PC-3 (cell line): ENCODE measurements around the gene AKR1C1. TPM values are rescaled to one million over a fixed set of nuclear protein-coding genes. Genes with fewer than 3 reads are reported as not detected.

ENCODE experiments used
- ATAC-seq: fragments of 200-7000 bp; cut with Tn5 transposase; 2 replicates; pipeline ENCODE4 v1.9.1; 2020; ENCODE audit warnings: mild to moderate bottlenecking, moderate library complexity
- BruUV-seq: library from RNA; stranded (reverse); fragments of 400-500 nt; replicated peaks from 2 replicates; lab custom pipeline; 2021; lab: Mats Ljungman, UMichigan
- CTCF ChIA-PET: fragments of 300-600 bp; sonication (Branson Sonifier 250); formaldehyde crosslinking; loops from one replicate; lab custom pipeline; 2022; ENCODE audit warnings: antibody characterized with exemption; lab: Charles Lee
- POLR2A ChIA-PET: fragments of 300-600 bp; sonication (Branson Sonifier 250); formaldehyde crosslinking; loops from one replicate; lab custom pipeline; 2022; ENCODE audit warnings: antibody characterized with exemption; ENCODE audit not compliant: unreplicated experiment; lab: Charles Lee
- DNase-seq: peaks from one replicate; pipeline ENCODE4 v3.0.0-alpha.2; 2015
- H2AFZ ChIP-seq: fragments of 300-600 bp; sonication (generic); 2 replicates; pipeline ENCODE4 v1.6.0; 2016; ENCODE audit warnings: antibody characterized with exemption, low read length
- H3F3A ChIP-seq: fragments of 300-600 bp; sonication (generic); one replicate; pipeline ENCODE4 v1.6.0; 2017; ENCODE audit warnings: antibody characterized with exemption, low read length, control low read depth, mild to moderate bottlenecking; ENCODE audit not compliant: unreplicated experiment
- H3K27ac ChIP-seq: fragments of 300-600 bp; sonication (generic); 2 replicates; pipeline ENCODE4 v1.5.1; 2016; ENCODE audit warnings: mild to moderate bottlenecking, low read length
- H3K27me3 ChIP-seq: fragments of 300-600 bp; sonication (generic); 2 replicates; pipeline ENCODE4 v1.6.1; 2016; ENCODE audit warnings: low read length, mixed read lengths
- H3K36me3 ChIP-seq: fragments of 300-600 bp; sonication (generic); 2 replicates; pipeline ENCODE4 v1.6.1; 2016; ENCODE audit warnings: low read depth, mixed run types, low read length, mixed read lengths
- H3K4me1 ChIP-seq: fragments of 300-600 bp; sonication (generic); 2 replicates; pipeline ENCODE4 v1.5.1; 2016; ENCODE audit warnings: low read length; ENCODE audit not compliant: insufficient read depth
- H3K4me2 ChIP-seq: fragments of 300-600 bp; sonication (generic); 2 replicates; pipeline ENCODE4 v1.6.0; 2016; ENCODE audit warnings: low read length
- H3K4me3 ChIP-seq: fragments of 300-600 bp; sonication (generic); 2 replicates; pipeline ENCODE4 v1.5.1; 2016; ENCODE audit warnings: mild to moderate bottlenecking, low read length, mixed read lengths
- H3K79me2 ChIP-seq: fragments of 300-600 bp; sonication (generic); 2 replicates; pipeline ENCODE4 v1.6.1; 2017; ENCODE audit warnings: low read length, mixed read lengths
- H3K9ac ChIP-seq: fragments of 300-600 bp; sonication (generic); 2 replicates; pipeline ENCODE4 v1.6.0; 2016; ENCODE audit warnings: mild to moderate bottlenecking, low read length
- H3K9me2 ChIP-seq: fragments of 300-600 bp; sonication (generic); replicated peaks from 2 replicates; pipeline ENCODE4 v1.6.1; 2016; ENCODE audit warnings: mixed run types, low read length, mixed read lengths
- H3K9me3 ChIP-seq: fragments of 300-600 bp; sonication (generic); 2 replicates; pipeline ENCODE4 v1.6.1; 2016; ENCODE audit warnings: low read length, mixed read lengths
- H4K20me1 ChIP-seq: fragments of 300-600 bp; sonication (generic); 2 replicates; pipeline ENCODE4 v1.6.1; 2016; ENCODE audit warnings: low read length, mixed read lengths
- CTCF ChIP-seq: fragments of 300-600 bp; sonication (generic); conservative IDR thresholded peaks from 2 replicates; pipeline ENCODE4 v1.5.1; 2017; ENCODE audit warnings: antibody characterized with exemption, low read depth, mild to moderate bottlenecking, low read length
- EZH2 ChIP-seq: fragments of 300-600 bp; sonication (generic); IDR thresholded peaks from one replicate; pipeline ENCODE4 v1.6.1; 2017; ENCODE audit warnings: antibody characterized with exemption, mild to moderate bottlenecking, low read length; ENCODE audit not compliant: unreplicated experiment
- EZH2phosphoT487 ChIP-seq: fragments of 300-600 bp; sonication (generic); IDR thresholded peaks from 2 replicates; pipeline ENCODE4 v1.6.1; 2018; ENCODE audit warnings: mild to moderate bottlenecking, antibody characterized with exemption, low read length, borderline replicate concordance
- intact Hi-C: fragments of 100-400 bp; cut with micrococcal nuclease; formaldehyde crosslinking; loops from 2 replicates; pipeline ENCODE4 v1.9.0; 2023
- total RNA-seq: library from RNA; depleted of rRNA; stranded (reverse); fragments of >200 nt; gene quantifications from 2 replicates; pipeline ENCODE4 v1.2.3, GENCODE V29; 2014

Gene AKR1C1
- total RNA-seq, 1 experiment from 2014 or later = 3.2 TPM

- H3K9ac ChIP-seq = no peak overlapping the region
- TF ChIP-seq EZH2 = no peak
- TF ChIP-seq EZH2phosphoT487 = no peak
- TF ChIP-seq CTCF = no peak
- no peak overlapping the region for H2AFZ ChIP-seq
- intact Hi-C loops = no loop called here
- H3K79me2 ChIP-seq = no peaks in the 10 kb centered on the region
- H3K4me3 ChIP-seq = no peak overlapping the region
- H3K9me2 ChIP-seq = no peaks in the 10 kb centered on the region
- CTCF ChIA-PET = no interaction called here
- no peaks in the 10 kb centered on the region for H3F3A ChIP-seq
- DNase-seq (no peak), ATAC-seq (no peak)
- H3K27me3 ChIP-seq = no peaks in the 10 kb centered on the region
- no peaks in the 10 kb centered on the region for H4K20me1 ChIP-seq
- POLR2A ChIA-PET = no interaction called here
- no peak overlapping the region for H3K4me2 ChIP-seq
- no peaks in the 10 kb centered on the region for H3K9me3 ChIP-seq
- H3K4me1 ChIP-seq = no peaks in the 10 kb centered on the region
- no TSS peak for BruUV-seq
- H3K27ac ChIP-seq = no peak overlapping the region
- no peaks in the 10 kb centered on the region for H3K36me3 ChIP-seq
Measured at GRCh38 chr10:4931587-4931986, 31.6 kb upstream of the AKR1C1 start.

- DNase-seq (no peak), ATAC-seq (no peak)
- Histone ChIP-seq H2AFZ (no peak overlapping the region), H3K9me2 (no peaks in the 10 kb centered on the region), H3K9ac (no peak overlapping the region), H3K4me2 (no peak overlapping the region), H3K4me3 (no peak overlapping the region), H3K79me2 (no peaks in the 10 kb centered on the region), H3K36me3 (no peaks in the 10 kb centered on the region), H3K9me3 (no peaks in the 10 kb centered on the region), H3K27me3 (no peaks in the 10 kb centered on the region), H3K27ac (no peak overlapping the region), H3K4me1 (peaks cover 3% of the 10 kb centered on the region), H3F3A (no peaks in the 10 kb centered on the region), H4K20me1 (no peaks in the 10 kb centered on the region)
- no TSS peak for BruUV-seq
- intact Hi-C loops = no loop called here
- TF ChIP-seq CTCF (no peak), EZH2 (no peak), EZH2phosphoT487 (no peak)
- ChIA-PET CTCF (no interaction called here), POLR2A (no interaction called here)
Measured at GRCh38 chr10:4934391-4934987, 28.7 kb upstream of the AKR1C1 start.

GRCh38 chr10:4937346-4937745 is 25.9 kb upstream of the AKR1C1 start:
- Histone ChIP-seq H3K4me2 (no peak overlapping the region), H3K36me3 (no peaks in the 10 kb centered on the region), H3K4me3 (no peak overlapping the region), H3F3A (no peaks in the 10 kb centered on the region), H3K9ac (no peak overlapping the region), H3K4me1 (peaks cover 11% of the 10 kb centered on the region), H2AFZ (no peak overlapping the region), H3K79me2 (no peaks in the 10 kb centered on the region), H3K9me3 (no peaks in the 10 kb centered on the region), H3K27ac (no peak overlapping the region), H3K27me3 (no peaks in the 10 kb centered on the region), H3K9me2 (no peaks in the 10 kb centered on the region), H4K20me1 (no peaks in the 10 kb centered on the region)
- TF ChIP-seq EZH2 = no peak
- no peak for TF ChIP-seq EZH2phosphoT487
- TF ChIP-seq CTCF = no peak
- POLR2A ChIA-PET = no interaction called here
- intact Hi-C loops = no loop called here
- CTCF ChIA-PET = no interaction called here
- ATAC-seq (no peak), DNase-seq (no peak)
- BruUV-seq = no TSS peak
